HG03378 (cell line): ENCODE data around the gene WWOX.
A peak's percentile ranks its signal among the peaks of the same experiment; 100 is the strongest.

Experiments used
- ATAC-seq: cut with Tn5 transposase; IDR thresholded peaks from one replicate; pipeline ENCODE4 v1.9.1; 2021; ENCODE audit warnings: mild to moderate bottlenecking, moderate library complexity; ENCODE audit not compliant: unreplicated experiment

The WWOX gene

GRCh38 chr16:78697426-78697825 is 598.0 kb downstream of the WWOX start:
- no peak for ATAC-seq

- ATAC-seq = no peak
These were observed 604.5 kb downstream of the WWOX start for GRCh38 chr16:78703936-78704335.

- no peak for ATAC-seq
These were observed 605.0 kb downstream of the WWOX start for GRCh38 chr16:78704416-78704815.

GRCh38 chr16:78705694-78706093 is 606.2 kb downstream of the WWOX start:
- ATAC-seq = no peak

- no peak for ATAC-seq
These were observed 607.2 kb downstream of the WWOX start for GRCh38 chr16:78706637-78707036.

GRCh38 chr16:78709137-78709884 is 609.9 kb downstream of the WWOX start:
- no peak for ATAC-seq

- ATAC-seq = no peak
These were observed 615.7 kb downstream of the WWOX start for GRCh38 chr16:78715106-78715505.

GRCh38 chr16:78715673-78716072 is 616.2 kb downstream of the WWOX start:
- no peak for ATAC-seq

- ATAC-seq = no peak
These were observed 618.7 kb downstream of the WWOX start for GRCh38 chr16:78718141-78718540.

GRCh38 chr16:78720416-78720815 is 621.0 kb downstream of the WWOX start:
- no peak for ATAC-seq

GRCh38 chr16:78727536-78727935 is 628.1 kb downstream of the WWOX start:
- no peak for ATAC-seq

- no peak for ATAC-seq
These were observed 630.2 kb downstream of the WWOX start for GRCh38 chr16:78729687-78730086.

- ATAC-seq = no peak
These were observed 632.3 kb downstream of the WWOX start for GRCh38 chr16:78731785-78732184.

GRCh38 chr16:78732696-78733095 is 633.2 kb downstream of the WWOX start:
- ATAC-seq = no peak

GRCh38 chr16:78735337-78735736 is 635.9 kb downstream of the WWOX start:
- no peak for ATAC-seq

- ATAC-seq = no peak
These were observed 638.2 kb downstream of the WWOX start for GRCh38 chr16:78737630-78738029.

- ATAC-seq = no peak
These were observed 639.1 kb downstream of the WWOX start for GRCh38 chr16:78738557-78738956.

GRCh38 chr16:78740269-78740668 is 640.8 kb downstream of the WWOX start:
- no peak for ATAC-seq

GRCh38 chr16:78742501-78743283 is 643.2 kb downstream of the WWOX start:
- peak; percentile 93 for ATAC-seq

GRCh38 chr16:78743556-78743955 is 644.1 kb downstream of the WWOX start:
- no peak for ATAC-seq

GRCh38 chr16:78744099-78744498 is 644.6 kb downstream of the WWOX start:
- no peak for ATAC-seq

GRCh38 chr16:78744796-78745107 is 645.3 kb downstream of the WWOX start:
- no peak for ATAC-seq
